SJSA1 (cell line): ENCODE data around the gene SMYD3. TPM values are rescaled to one million over a fixed set of nuclear protein-coding genes. Genes with fewer than 3 reads are reported as not detected.

ENCODE experiments used
- DNase-seq, 2 experiments: peaks; one replicate each; pipeline ENCODE4 v3.0.0-alpha.2; 2015 to 2020; ENCODE audit warnings: low spot score in 2 of 2, low read depth in 1 of 2
- H3K27ac ChIP-seq: fragments of 250-450 bp; sonication (Bioruptor Pico); 2 replicates; pipeline ENCODE4 v1.5.1; 2020; ENCODE audit warnings: mild to moderate bottlenecking, moderate library complexity
- H3K27me3 ChIP-seq: fragments of 250-450 bp; sonication (Bioruptor Pico); replicated peaks from 2 replicates; pipeline ENCODE4 v1.5.1; 2020; ENCODE audit warnings: mild to moderate bottlenecking, moderate library complexity
- H3K36me3 ChIP-seq: fragments of 250-450 bp; sonication (Bioruptor Pico); 2 replicates; pipeline ENCODE4 v1.5.1; 2020; ENCODE audit warnings: mild to moderate bottlenecking
- H3K4me1 ChIP-seq: fragments of 250-450 bp; sonication (Bioruptor Pico); replicated peaks from 2 replicates; pipeline ENCODE4 v1.6.1; 2021; ENCODE audit warnings: mild to moderate bottlenecking
- H3K4me3 ChIP-seq: fragments of 250-450 bp; sonication (Bioruptor Pico); 2 replicates; pipeline ENCODE4 v1.5.1; 2020; ENCODE audit warnings: mild to moderate bottlenecking
- H3K9me3 ChIP-seq: fragments of 250-450 bp; sonication (Bioruptor Pico); replicated peaks from 2 replicates; pipeline ENCODE4 v1.5.1; 2020; ENCODE audit warnings: mild to moderate bottlenecking
- total RNA-seq: library from RNA; depleted of rRNA; stranded (reverse); fragments of >200 nt; shearing (Covaris generic); gene quantifications from 2 replicates; pipeline ENCODE4 v1.2.3, GENCODE V29; 2014

The SMYD3 gene
- total RNA-seq, 1 experiment from 2014 or later: 38.5 TPM

DNA sequence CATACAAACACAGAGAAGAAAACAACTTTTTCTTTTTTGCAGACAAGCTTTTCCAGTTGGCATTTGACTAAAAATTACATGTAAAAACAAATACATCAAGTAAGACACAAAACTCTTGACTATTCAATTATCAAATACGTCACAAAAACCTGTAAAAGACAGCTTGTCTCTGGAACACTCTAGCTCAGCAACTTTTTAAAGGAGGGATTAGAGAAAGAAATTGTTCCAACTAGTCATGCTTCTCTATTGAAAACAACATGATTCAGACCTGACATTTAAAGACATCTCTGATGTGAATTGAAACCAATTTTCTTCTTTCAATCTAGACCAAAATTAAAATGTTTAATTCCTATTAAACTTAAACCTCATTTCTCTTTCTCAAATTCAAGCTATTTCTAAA, 30.3 kb downstream of the SMYD3 start:
- Histone ChIP-seq H3K36me3 (no peaks in the 10 kb centered on the region), H3K4me3 (no peak overlapping the region), H3K4me1 (no peaks in the 10 kb centered on the region), H3K27ac (no peak overlapping the region), H3K9me3 (no peaks in the 10 kb centered on the region), H3K27me3 (no peaks in the 10 kb centered on the region)
- no peak for DNase-seq

DNA sequence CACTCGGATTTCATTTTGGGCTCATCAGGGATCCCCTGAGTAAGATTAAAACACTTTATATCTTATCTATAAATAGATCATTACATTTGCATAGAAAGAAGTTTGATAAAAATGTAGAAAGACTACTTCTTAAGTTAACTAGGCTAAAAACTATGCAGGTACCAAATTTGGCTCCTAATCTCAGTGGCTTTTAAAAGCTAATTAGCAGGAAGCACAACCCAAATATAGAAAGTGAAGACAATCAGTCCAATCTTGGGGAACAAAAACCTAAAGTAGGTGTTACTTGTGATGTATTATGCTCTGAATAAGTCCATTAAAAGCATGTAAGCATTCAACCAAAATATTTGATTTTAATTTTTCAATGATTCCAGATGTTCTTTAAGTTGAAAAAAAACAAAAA, 35.4 kb downstream of the SMYD3 start:
- no peaks in the 10 kb centered on the region for H3K36me3 ChIP-seq
- H3K27ac ChIP-seq: no peak overlapping the region
- no peak overlapping the region for H3K4me3 ChIP-seq
- no peaks in the 10 kb centered on the region for H3K9me3 ChIP-seq
- no peaks in the 10 kb centered on the region for H3K27me3 ChIP-seq
- DNase-seq: no peak
- H3K4me1 ChIP-seq: no peaks in the 10 kb centered on the region

DNA sequence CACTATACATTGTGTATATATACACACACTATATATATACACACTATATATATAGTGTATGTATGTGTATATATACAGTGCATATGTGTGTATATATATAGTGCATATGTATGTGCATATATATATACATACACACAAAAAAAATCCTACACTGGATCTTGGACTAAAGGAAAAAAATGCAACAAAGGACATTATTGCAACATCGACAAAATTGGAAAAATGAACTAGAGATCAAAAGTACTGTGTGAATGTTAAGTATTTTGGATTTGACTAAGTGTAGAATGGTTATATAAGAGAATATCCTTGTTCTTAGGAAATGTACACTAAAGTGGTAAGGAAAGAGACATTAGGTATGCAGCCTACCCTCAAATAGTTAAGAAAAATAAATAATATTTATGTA, 36.5 kb downstream of the SMYD3 start:
- no peak for DNase-seq
- Histone ChIP-seq H3K36me3 (no peaks in the 10 kb centered on the region), H3K4me3 (no peak overlapping the region), H3K4me1 (no peaks in the 10 kb centered on the region), H3K27ac (no peak overlapping the region), H3K9me3 (no peaks in the 10 kb centered on the region), H3K27me3 (no peaks in the 10 kb centered on the region)

DNA sequence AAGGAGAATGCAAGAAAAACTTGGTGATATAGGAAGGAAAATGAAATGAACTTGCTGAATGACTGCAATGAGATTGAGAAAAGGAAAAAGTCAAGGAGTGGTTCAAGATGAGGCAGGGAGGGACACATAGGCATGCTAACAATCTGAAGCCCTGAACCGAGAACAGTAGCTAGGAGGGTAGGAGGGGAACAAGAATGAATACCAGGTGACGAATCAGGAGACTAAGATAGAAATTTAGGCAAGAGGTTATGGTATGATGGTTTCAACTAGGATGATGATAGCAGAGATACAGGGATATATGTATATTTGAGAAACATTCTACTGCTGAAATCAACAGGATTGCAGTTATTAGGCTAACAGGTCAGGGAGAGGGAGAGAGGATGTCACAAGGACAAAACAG, 44.1 kb downstream of the SMYD3 start:
- H3K4me1 ChIP-seq: no peaks in the 10 kb centered on the region

DNA sequence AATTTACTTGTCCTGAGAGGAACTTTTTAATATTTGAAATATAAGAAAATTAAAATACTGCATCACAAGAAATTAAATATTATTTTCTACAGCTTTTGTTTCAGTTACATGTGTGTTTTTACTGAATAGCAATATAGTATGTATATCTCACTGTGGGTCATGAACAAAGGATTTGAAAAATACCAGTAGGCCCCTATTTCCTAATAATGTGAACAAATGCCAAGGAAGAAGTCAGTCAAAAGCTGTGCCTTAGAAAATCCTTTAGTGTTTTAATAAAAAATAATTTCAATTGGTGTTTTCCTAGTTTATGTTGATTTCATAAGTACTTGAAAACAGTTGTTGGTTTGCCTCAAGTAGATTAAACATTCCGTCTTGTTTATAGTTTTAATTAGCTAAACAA, 46.7 kb downstream of the SMYD3 start:
- no peak for DNase-seq
- Histone ChIP-seq H3K4me3 (no peak overlapping the region), H3K9me3 (no peaks in the 10 kb centered on the region; the same call in 1 of the 2 replicates), H3K27me3 (no peaks in the 10 kb centered on the region), H3K36me3 (no peaks in the 10 kb centered on the region), H3K4me1 (no peaks in the 10 kb centered on the region), H3K27ac (no peak overlapping the region)

More for the DNA sequence above, 44.1 kb downstream of the SMYD3 start:
- no peak for DNase-seq
- H3K27me3 ChIP-seq: no peaks in the 10 kb centered on the region
- no peaks in the 10 kb centered on the region for H3K36me3 ChIP-seq
- no peaks in the 10 kb centered on the region for H3K9me3 ChIP-seq
- no peak overlapping the region for H3K27ac ChIP-seq
- H3K4me3 ChIP-seq: no peak overlapping the region

DNA sequence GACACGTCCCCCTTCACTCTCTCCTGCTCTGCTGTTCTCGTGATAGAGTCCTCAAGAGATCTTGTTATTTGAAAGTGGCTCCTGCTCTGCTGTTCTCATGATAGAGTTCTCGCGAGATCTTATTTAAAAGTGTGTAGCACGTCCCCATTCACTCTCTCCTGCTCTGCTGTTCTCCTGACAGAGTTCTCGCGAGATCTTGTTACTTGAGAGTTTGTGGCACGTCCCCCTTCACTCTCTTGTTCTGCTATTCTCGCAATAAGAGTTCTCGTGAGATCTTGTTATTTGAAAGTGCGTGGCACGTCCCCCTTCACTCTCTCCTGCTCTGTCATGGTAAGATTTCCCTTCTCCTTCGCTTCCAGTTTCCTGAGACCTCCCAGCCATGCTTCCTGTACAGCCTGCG, 47.9 kb downstream of the SMYD3 start:
- Histone ChIP-seq H3K36me3 (no peaks in the 10 kb centered on the region), H3K4me1 (no peaks in the 10 kb centered on the region), H3K9me3 (no peaks in the 10 kb centered on the region; the same call in 1 of the 2 replicates), H3K27ac (no peak overlapping the region), H3K4me3 (no peak overlapping the region), H3K27me3 (no peaks in the 10 kb centered on the region)
- no peak for DNase-seq

DNA sequence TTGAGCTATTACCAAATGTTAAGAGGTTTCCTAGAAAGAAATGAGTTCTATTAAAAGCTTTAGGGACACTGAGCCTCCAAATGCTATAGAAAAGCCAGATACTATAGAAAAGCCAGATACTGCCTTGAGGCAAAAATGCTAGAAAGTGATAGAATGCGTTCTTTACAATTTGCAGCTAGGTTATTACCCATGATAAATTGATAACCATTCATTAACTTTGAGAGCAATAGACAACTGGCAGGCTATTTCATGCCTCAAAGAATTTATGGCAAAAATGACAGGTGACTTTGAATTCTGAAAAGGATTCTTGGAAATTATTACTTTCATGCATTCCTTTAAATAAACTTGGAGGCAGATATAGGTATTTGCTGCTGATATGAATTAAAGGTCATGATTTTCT, 51.6 kb downstream of the SMYD3 start:
- H3K9me3 ChIP-seq: no peaks in the 10 kb centered on the region; the same call in 1 of the 2 replicates
- H3K4me3 ChIP-seq: no peak overlapping the region
- no peak overlapping the region for H3K27ac ChIP-seq
- peaks cover 1% of the 10 kb centered on the region; the same call in 1 of the 2 replicates for H3K4me1 ChIP-seq
- no peaks in the 10 kb centered on the region for H3K27me3 ChIP-seq
- DNase-seq: no peak
- H3K36me3 ChIP-seq: no peaks in the 10 kb centered on the region

DNA sequence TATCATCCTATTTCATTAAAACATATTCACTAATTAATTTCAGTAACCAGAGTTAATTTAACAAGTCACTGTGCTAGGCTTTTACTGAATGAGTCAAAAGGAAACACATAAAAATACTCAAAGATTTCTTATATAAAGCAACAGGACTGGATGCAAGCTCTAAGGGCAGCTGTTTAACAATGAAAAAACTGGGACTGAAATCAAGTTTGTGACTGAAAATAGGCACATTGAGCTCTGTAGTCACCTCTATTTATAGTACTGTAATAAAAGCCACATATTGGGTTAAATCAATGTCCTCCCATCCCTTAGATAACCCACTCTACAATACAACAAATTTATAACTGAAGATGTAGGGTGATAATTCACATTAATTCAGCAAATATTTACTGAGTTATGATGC, 52.4 kb downstream of the SMYD3 start:
- Histone ChIP-seq H3K36me3 (no peaks in the 10 kb centered on the region), H3K4me3 (no peak overlapping the region), H3K27me3 (no peaks in the 10 kb centered on the region), H3K9me3 (no peaks in the 10 kb centered on the region; the same call in 1 of the 2 replicates), H3K27ac (no peak overlapping the region), H3K4me1 (peaks cover 4% of the 10 kb centered on the region; the same call in 1 of the 2 replicates)
- no peak for DNase-seq

DNA sequence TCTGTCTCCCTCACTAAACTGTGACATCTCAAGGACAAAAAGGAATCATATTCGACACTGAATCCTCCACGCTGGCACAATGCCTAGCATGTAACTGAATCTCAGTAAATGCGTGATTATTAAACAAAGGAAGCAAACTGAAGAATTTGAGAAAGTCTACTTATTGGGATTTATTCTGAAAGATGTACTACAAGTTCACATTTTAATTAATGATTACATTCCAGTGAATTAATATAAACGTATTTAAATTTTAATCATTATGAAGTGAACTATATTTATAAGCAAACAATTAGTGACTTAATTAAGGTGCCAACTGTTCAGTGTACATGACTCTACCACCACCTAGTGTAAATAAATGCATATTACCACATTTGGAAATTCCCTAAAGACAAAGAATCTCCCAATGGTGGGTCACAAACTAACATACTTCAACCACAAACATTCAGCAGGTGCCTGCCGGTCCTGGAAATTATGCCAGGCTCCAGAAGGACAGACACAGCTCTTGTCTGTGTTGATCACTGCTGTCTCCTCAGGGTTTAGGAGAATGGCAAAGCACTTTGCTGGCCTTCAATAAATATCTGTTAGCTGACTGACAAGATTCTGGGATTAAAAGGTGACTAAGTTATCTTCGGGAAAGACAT, 56.3 kb downstream of the SMYD3 start:
- DNase-seq: peak in 1 of 2 experiments; percentile 18
- H3K4me3 ChIP-seq: no peak overlapping the region
- H3K27ac ChIP-seq: no peak overlapping the region
- H3K36me3 ChIP-seq: no peaks in the 10 kb centered on the region
- no peaks in the 10 kb centered on the region for H3K9me3 ChIP-seq
- no peaks in the 10 kb centered on the region for H3K27me3 ChIP-seq
- H3K4me1 ChIP-seq: peaks cover 8% of the 10 kb centered on the region; the same call in 1 of the 2 replicates

DNA sequence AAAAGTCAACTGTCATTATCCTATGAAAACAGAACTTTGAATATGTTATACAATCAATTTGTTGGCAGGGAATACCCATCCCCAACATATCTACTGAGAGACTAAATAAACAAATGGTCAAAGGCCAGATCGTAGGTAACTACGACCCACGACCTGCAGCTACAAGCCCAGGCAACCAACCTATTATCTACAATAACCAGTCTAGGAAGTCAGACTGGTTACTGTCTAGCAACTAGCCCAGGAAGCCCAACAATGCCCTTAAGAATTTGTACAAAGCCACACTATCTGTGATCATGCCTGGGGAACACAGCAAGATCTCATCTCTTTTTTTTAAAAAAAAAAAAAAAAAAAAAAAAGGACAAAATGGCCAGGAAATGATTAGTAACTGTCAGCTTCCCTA, 58.7 kb downstream of the SMYD3 start:
- no peak for DNase-seq
- Histone ChIP-seq H3K4me1 (peaks cover 8% of the 10 kb centered on the region; the same call in 1 of the 2 replicates), H3K27ac (no peak overlapping the region), H3K4me3 (no peak overlapping the region), H3K9me3 (no peaks in the 10 kb centered on the region), H3K27me3 (no peaks in the 10 kb centered on the region), H3K36me3 (no peaks in the 10 kb centered on the region)

DNA sequence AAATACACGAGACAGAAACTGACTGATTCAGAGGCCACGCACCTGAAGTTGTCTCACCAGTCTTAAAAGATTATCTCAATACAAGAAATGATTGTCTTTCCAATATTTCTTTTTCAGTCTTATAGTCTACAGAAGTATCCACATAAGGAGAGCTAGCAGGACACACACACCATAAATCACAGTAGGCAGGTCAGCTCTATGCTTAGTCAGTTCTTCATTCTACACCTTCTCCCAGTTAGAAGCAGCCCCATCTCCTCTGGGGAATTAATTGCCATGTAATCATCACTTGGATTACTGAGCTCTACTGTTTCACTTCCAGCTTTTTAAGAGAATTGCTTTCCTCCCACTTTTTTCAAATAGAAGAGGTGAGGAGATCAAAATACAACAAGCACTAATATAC, 59.6 kb downstream of the SMYD3 start:
- H3K27me3 ChIP-seq: no peaks in the 10 kb centered on the region
- DNase-seq: no peak

DNA sequence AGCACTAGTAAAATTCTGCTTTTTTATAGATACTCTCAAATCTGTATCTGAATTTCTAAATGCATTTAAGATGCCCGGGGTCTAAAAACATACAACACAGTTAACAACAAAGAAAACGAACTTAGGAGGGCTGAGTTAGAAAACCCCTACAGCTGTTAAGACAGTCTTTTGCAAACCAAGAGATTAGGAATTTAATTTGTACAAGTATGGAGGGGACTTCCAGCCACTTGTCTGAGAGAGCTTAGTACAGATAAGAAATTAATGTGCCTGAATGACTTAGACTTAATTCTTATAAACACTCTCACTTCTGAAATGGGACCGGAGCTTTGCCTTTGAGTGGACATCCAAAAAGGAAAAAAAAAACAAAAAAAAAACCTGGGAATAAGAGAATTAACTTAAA, 61.6 kb downstream of the SMYD3 start:
- H3K4me3 ChIP-seq: no peak overlapping the region
- no peaks in the 10 kb centered on the region for H3K36me3 ChIP-seq
- H3K27ac ChIP-seq: no peak overlapping the region
- H3K27me3 ChIP-seq: no peaks in the 10 kb centered on the region
- DNase-seq: no peak
- H3K9me3 ChIP-seq: no peaks in the 10 kb centered on the region
- peaks cover 6% of the 10 kb centered on the region; the same call in 1 of the 2 replicates for H3K4me1 ChIP-seq

More for the DNA sequence above, 59.6 kb downstream of the SMYD3 start:
- no peak overlapping the region for H3K27ac ChIP-seq
- no peaks in the 10 kb centered on the region for H3K9me3 ChIP-seq
- H3K36me3 ChIP-seq: no peaks in the 10 kb centered on the region
- peaks cover 8% of the 10 kb centered on the region; the same call in 1 of the 2 replicates for H3K4me1 ChIP-seq
- no peak overlapping the region for H3K4me3 ChIP-seq

DNA sequence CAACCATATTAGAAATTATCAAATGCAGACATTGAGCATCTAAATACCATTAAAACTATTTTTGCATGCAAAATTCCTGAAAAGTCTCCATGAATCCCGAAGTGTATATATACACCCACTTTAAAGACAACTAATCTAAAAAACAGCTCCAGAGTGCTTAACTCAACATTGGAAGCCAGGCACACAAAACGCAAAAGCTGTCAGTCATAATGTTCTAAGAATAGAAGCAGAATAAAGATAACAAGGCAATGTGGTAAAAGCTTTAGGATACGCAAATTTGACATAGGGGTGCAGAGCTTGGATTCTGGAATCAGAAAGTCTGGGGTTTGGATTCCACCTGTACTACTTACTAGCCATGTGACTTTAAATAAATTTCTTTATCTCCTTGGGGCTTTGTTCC, 62.5 kb downstream of the SMYD3 start:
- no peaks in the 10 kb centered on the region for H3K27me3 ChIP-seq
- H3K4me3 ChIP-seq: no peak overlapping the region
- H3K4me1 ChIP-seq: 0 out of 2 replicates have a peak, but pooled peaks cover 4% of the 10 kb centered on the region
- H3K9me3 ChIP-seq: no peaks in the 10 kb centered on the region
- H3K36me3 ChIP-seq: no peaks in the 10 kb centered on the region
- no peak for DNase-seq
- no peak overlapping the region for H3K27ac ChIP-seq

DNA sequence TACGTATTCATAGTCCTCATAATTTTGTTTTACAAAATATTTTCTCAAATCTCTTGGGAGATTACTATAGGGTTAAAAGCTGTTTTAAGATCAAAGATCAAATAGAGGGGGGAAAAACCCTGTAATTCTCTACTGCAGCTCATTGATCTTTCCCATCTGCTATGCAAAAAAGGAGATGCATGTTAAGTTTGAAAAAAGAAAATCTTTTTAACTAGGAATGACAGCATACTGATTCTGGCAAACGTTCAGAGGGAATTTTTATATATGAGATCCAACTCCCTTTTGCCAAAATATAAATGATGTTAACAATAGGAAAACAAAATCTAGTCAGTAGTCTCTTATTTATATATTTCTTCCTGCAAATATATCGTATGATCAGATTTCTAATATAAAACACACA, 69.1 kb downstream of the SMYD3 start:
- no peaks in the 10 kb centered on the region for H3K9me3 ChIP-seq
- no peak overlapping the region for H3K4me3 ChIP-seq
- no peaks in the 10 kb centered on the region for H3K36me3 ChIP-seq
- H3K4me1 ChIP-seq: peaks cover 34% of the 10 kb centered on the region
- no peak overlapping the region for H3K27ac ChIP-seq
- no peak for DNase-seq
- H3K27me3 ChIP-seq: no peaks in the 10 kb centered on the region
